Left ventricle myocardium inferior (tissue), 1 donor: ENCODE measurements around the gene COQ10A. TPM values are rescaled to one million over a fixed set of nuclear protein-coding genes. Genes with fewer than 3 reads are reported as not detected.

ENCODE experiments used
- DNase-seq: peaks from one replicate; pipeline ENCODE4 v3.0.0-alpha.2; 2020
- H3K27ac ChIP-seq: fragments of 200-600 bp; replicated peaks from 2 replicates; pipeline ENCODE4 v1.8.0; 2021
- H3K27me3 ChIP-seq: fragments of 200-600 bp; 2 replicates; pipeline ENCODE4 v1.8.0; 2021; ENCODE audit warnings: low read depth
- H3K36me3 ChIP-seq: fragments of 200-600 bp; 2 replicates; pipeline ENCODE4 v1.8.0; 2021
- H3K4me1 ChIP-seq: fragments of 200-600 bp; 2 replicates; pipeline ENCODE4 v1.8.0; 2021
- H3K4me3 ChIP-seq: fragments of 200-600 bp; 2 replicates; pipeline ENCODE4 v1.8.0; 2021; ENCODE audit warnings: mild to moderate bottlenecking, moderate library complexity
- H3K9me3 ChIP-seq: fragments of 200-600 bp; replicated peaks from 2 replicates; pipeline ENCODE4 v1.8.0; 2021
- CTCF ChIP-seq: fragments of 200-600 bp; IDR thresholded peaks from 2 replicates; pipeline ENCODE4 v1.8.0; 2021; ENCODE audit warnings: antibody characterized with exemption, mild to moderate bottlenecking, borderline replicate concordance
- intact Hi-C: fragments of 100-400 bp; cut with micrococcal nuclease; formaldehyde crosslinking; loops from one replicate; pipeline ENCODE4 v1.11.0; 2022
- total RNA-seq: library from RNA; stranded (reverse); fragmentation: NEBNext Ultra II Directional; extraction: Animal tissue kit (Norgen Biotek cat#: 25700); gene quantifications from one replicate; pipeline ENCODE4 v1.2.1, GENCODE V29; 2021
- donor health status: DM: no; HTN: yes; CAD: no; lungs with severe emphysema.

COQ10A gene
- total RNA-seq, 1 donor from 2014 or later: 203 TPM

GRCh38 chr12:56297400-56297799 is 30.7 kb downstream of the COQ10A start:
- Histone ChIP-seq H3K4me1 (peaks cover 96% of the 10 kb centered on the region), H3K9me3 (no peaks in the 10 kb centered on the region), H3K27me3 (no peaks in the 10 kb centered on the region), H3K36me3 (peaks cover 23% of the 10 kb centered on the region), H3K4me3 (peak overlapping the region; percentile 92), H3K27ac (peak overlapping the region; percentile 99)
- TF ChIP-seq CTCF: no peak
- intact Hi-C loops: no loop called here
- DNase-seq: no peak

GRCh38 chr12:56298828-56299227 is 32.1 kb downstream of the COQ10A start:
- no peak for TF ChIP-seq CTCF
- no peaks in the 10 kb centered on the region for H3K9me3 ChIP-seq
- peak overlapping the region; percentile 92 for H3K4me3 ChIP-seq
- peaks cover 23% of the 10 kb centered on the region for H3K36me3 ChIP-seq
- intact Hi-C loops: no loop called here
- H3K27me3 ChIP-seq: no peaks in the 10 kb centered on the region
- H3K4me1 ChIP-seq: peaks cover 90% of the 10 kb centered on the region
- no peak for DNase-seq
- peak overlapping the region; percentile 99 for H3K27ac ChIP-seq

GRCh38 chr12:56299308-56299852 is 32.6 kb downstream of the COQ10A start:
- Histone ChIP-seq H3K27me3 (no peaks in the 10 kb centered on the region), H3K4me1 (peaks cover 84% of the 10 kb centered on the region), H3K27ac (peak overlapping the region; percentile 99), H3K4me3 (peak overlapping the region; percentile 92), H3K9me3 (no peaks in the 10 kb centered on the region), H3K36me3 (peaks cover 23% of the 10 kb centered on the region)
- no peak for DNase-seq
- no peak for TF ChIP-seq CTCF
- intact Hi-C loops: no loop called here

DNA sequence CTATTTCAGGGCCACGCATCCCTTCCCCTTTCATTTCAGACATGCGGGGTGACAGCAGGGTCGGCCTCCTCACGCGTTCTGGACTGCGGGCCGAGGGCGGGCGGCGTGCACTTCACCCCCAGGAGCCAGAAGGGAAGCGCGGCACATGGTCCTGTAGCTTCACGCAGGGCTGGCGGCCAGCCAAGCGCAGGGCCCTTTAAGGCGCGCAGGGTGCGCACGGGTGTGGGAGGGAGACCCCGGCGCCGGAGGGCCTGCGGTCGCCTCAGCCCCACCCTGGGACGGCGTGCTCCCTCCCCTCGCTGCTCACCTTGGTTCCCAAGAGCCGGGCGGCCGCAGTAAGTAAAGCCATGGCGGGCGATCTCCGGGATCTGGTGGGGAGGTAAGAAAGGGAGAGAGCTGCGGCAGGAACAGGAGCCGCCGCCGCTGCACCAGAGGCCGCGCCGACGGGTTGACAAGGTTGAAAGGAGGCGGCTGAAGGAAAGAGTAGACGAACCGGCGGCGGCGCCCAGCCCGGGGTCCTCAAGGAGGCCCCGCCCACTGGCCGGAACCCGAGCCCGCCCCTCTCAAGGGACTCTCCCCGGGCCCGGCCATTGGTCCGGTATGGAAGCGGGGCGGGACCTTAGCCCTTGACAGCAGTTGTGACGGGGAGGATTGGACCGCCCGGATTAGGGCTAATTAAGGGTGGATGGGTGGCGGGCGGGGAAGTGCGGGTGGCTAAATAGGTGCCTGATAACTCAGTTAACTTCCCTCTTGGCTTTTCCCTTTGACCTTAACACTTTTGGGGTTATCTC is 33.3 kb downstream of the COQ10A start, which contains the start of gene CS:
TSS of gene CS (minus strand) at position 478 of the 791 bp plus-strand sequence. CDS start at position 349, 129 bp downstream.
- TF ChIP-seq CTCF: no peak
- Histone ChIP-seq H3K4me3 (peak within 1 kb of the TSS; percentile 92), H3K4me1 (peaks cover 77% of the 10 kb centered on the region), H3K36me3 (peaks cover 21% of the 10 kb centered on the region), H3K27me3 (no peaks in the 10 kb centered on the region), H3K9me3 (no peaks in the 10 kb centered on the region), H3K27ac (peak within 1 kb of the TSS; percentile 99)
- peak; percentile 99 for DNase-seq
- intact Hi-C loops: no loop called here

- no peak for TF ChIP-seq CTCF
- no peaks in the 10 kb centered on the region for H3K27me3 ChIP-seq
- peak overlapping the region; percentile 92 for H3K4me3 ChIP-seq
- intact Hi-C loops: no loop called here
- H3K27ac ChIP-seq: peak overlapping the region; percentile 99
- peaks cover 70% of the 10 kb centered on the region for H3K4me1 ChIP-seq
- no peak for DNase-seq
- peaks cover 24% of the 10 kb centered on the region for H3K36me3 ChIP-seq
- no peaks in the 10 kb centered on the region for H3K9me3 ChIP-seq
These were observed 34.1 kb downstream of the COQ10A start for GRCh38 chr12:56300644-56301464.
